ENCODE data around the gene SUSD1.

- TF ChIP-seq EP300 (IDR thresholded peaks at IDR 0.05; ENCODE audit: borderline replicate concordance in 1 of 2, low read depth in 1 of 2, low read length in 1 of 2) (no peak), USF1 (IDR thresholded peaks at IDR 0.05; ENCODE audit: borderline replicate concordance, low read depth) (no peak), USF2 (IDR thresholded peaks at IDR 0.05; ENCODE audit: borderline replicate concordance, low read depth, low read length) (no peak), SIN3A (IDR thresholded peaks at IDR 0.05; ENCODE audit: borderline replicate concordance, low read depth, low read length) (no peak), NFIC (IDR thresholded peaks at IDR 0.05; ENCODE audit: borderline replicate concordance) (no peak), CTCF (IDR thresholded peaks at IDR 0.05) (no peak), YY1 (IDR thresholded peaks at IDR 0.05; ENCODE audit: low read depth) (no peak), EZH2phosphoT487 (IDR thresholded peaks at IDR 0.05; ENCODE audit: borderline replicate concordance, low read depth) (no peak), GATA2 (CRISPR knock-in tag; IDR thresholded peaks at IDR 0.05) (no peak), TAF1 (IDR thresholded peaks at IDR 0.05; ENCODE audit: borderline replicate concordance, low read depth, low read length) (no peak), SMC3 (IDR thresholded peaks at IDR 0.05; ENCODE audit: low read depth, low read length) (no peak)
Measured at GRCh38 chr9:112054916-112055315, 120.2 kb downstream of the SUSD1 start.

Measured in SK-N-SH (cell line).